Measurements from ENCODE around the gene CCDC200. TPM values are rescaled to one million over a fixed set of nuclear protein-coding genes. Genes with fewer than 3 reads are reported as not detected.
"Not testable (repeated sequence)": the region's sequence is repeated elsewhere in the genome, so short reads cannot be mapped to it uniquely, and the experiment has no call there.

CCDC200 gene
- total RNA-seq = under 1 TPM in 1 of 2 donors, not detected in 1; 0.74 TPM

- not testable (repeated sequence) for H3K36me3 Mint-ChIP-seq (ENCODE audit: insufficient read depth in 2 of 2); ATAC-seq (replicated peaks in 1 of 2); DNase-seq; H3K4me3 Mint-ChIP-seq; H3K4me1 Mint-ChIP-seq (ENCODE audit: low read depth); H3K9me3 Mint-ChIP-seq; H3K27me3 Mint-ChIP-seq (ENCODE audit: low read depth); H3K27ac Mint-ChIP-seq
These were observed at the start of gene CCDC200 for GRCh38 chr17:43228020-43228782. CCDC200 (minus strand) TSS chr17:43228623; CDS start chr17:43228554, 69 bp downstream.

GRCh38 chr17:43272914-43273313 is 44.5 kb upstream of the CCDC200 start:
- not testable (repeated sequence) for H3K4me3 Mint-ChIP-seq; H3K27me3 Mint-ChIP-seq (ENCODE audit: low read depth); H3K27ac Mint-ChIP-seq; H3K36me3 Mint-ChIP-seq (ENCODE audit: insufficient read depth in 2 of 2); H3K4me1 Mint-ChIP-seq (ENCODE audit: low read depth); H3K9me3 Mint-ChIP-seq; DNase-seq
- ATAC-seq (replicated peaks in 1 of 2) = peak; percentile 71 to 79

- H3K4me3 Mint-ChIP-seq = peak overlapping the region; percentile 0 to 10
- H3K9me3 Mint-ChIP-seq; H3K4me1 Mint-ChIP-seq (ENCODE audit: low read depth); H3K36me3 Mint-ChIP-seq (ENCODE audit: insufficient read depth in 2 of 2); H3K27me3 Mint-ChIP-seq (ENCODE audit: low read depth): not testable (repeated sequence)
- H3K27ac Mint-ChIP-seq = peak overlapping the region; percentile 71
- DNase-seq (peak; percentile 35 to 42), ATAC-seq (replicated peaks in 1 of 2) (peak; percentile 45 to 61)
These were observed 44.1 kb upstream of the CCDC200 start for GRCh38 chr17:43272483-43272882.

- ATAC-seq (replicated peaks in 1 of 2) = peak; percentile 73 to 80
- not testable (repeated sequence) for DNase-seq; H3K4me1 Mint-ChIP-seq (ENCODE audit: low read depth); H3K36me3 Mint-ChIP-seq (ENCODE audit: insufficient read depth in 2 of 2); H3K9me3 Mint-ChIP-seq; H3K27me3 Mint-ChIP-seq (ENCODE audit: low read depth); H3K27ac Mint-ChIP-seq; H3K4me3 Mint-ChIP-seq
These were observed 42.4 kb upstream of the CCDC200 start for GRCh38 chr17:43270552-43271504.

- H3K27ac Mint-ChIP-seq; H3K27me3 Mint-ChIP-seq (ENCODE audit: low read depth); ATAC-seq (replicated peaks in 1 of 2); H3K9me3 Mint-ChIP-seq; H3K36me3 Mint-ChIP-seq (ENCODE audit: insufficient read depth in 2 of 2); H3K4me3 Mint-ChIP-seq; H3K4me1 Mint-ChIP-seq (ENCODE audit: low read depth): not testable (repeated sequence)
- DNase-seq = peak; percentile 33 to 50
These were observed 18.0 kb upstream of the CCDC200 start for GRCh38 chr17:43246456-43246855.

- DNase-seq; H3K9me3 Mint-ChIP-seq; H3K27ac Mint-ChIP-seq; H3K4me3 Mint-ChIP-seq; H3K36me3 Mint-ChIP-seq (ENCODE audit: insufficient read depth in 2 of 2); H3K4me1 Mint-ChIP-seq (ENCODE audit: low read depth); H3K27me3 Mint-ChIP-seq (ENCODE audit: low read depth): not testable (repeated sequence)
- peak; percentile 63 to 72 for ATAC-seq (replicated peaks in 1 of 2)
These were observed 12.4 kb upstream of the CCDC200 start for GRCh38 chr17:43240596-43241352.

- H3K36me3 Mint-ChIP-seq (ENCODE audit: insufficient read depth in 2 of 2); H3K4me1 Mint-ChIP-seq (ENCODE audit: low read depth); H3K27me3 Mint-ChIP-seq (ENCODE audit: low read depth); DNase-seq; H3K27ac Mint-ChIP-seq; H3K9me3 Mint-ChIP-seq; H3K4me3 Mint-ChIP-seq: not testable (repeated sequence)
- peak; percentile 63 to 73 for ATAC-seq (replicated peaks in 1 of 2)
These were observed 11.2 kb upstream of the CCDC200 start for GRCh38 chr17:43239597-43239996.

- not testable (repeated sequence) for H3K36me3 Mint-ChIP-seq (ENCODE audit: insufficient read depth in 2 of 2); H3K27ac Mint-ChIP-seq
These were observed 5.5 kb upstream of the CCDC200 start, which contains the start of gene RNU2-1 for GRCh38 chr17:43233877-43234276. RNU2-1 (minus strand) TSS chr17:43233977.

GRCh38 chr17:43233263-43233662 is 4.8 kb upstream of the CCDC200 start:
- H3K4me1 Mint-ChIP-seq (ENCODE audit: low read depth); H3K9me3 Mint-ChIP-seq; H3K27ac Mint-ChIP-seq; H3K4me3 Mint-ChIP-seq; DNase-seq; H3K27me3 Mint-ChIP-seq (ENCODE audit: low read depth); H3K36me3 Mint-ChIP-seq (ENCODE audit: insufficient read depth in 2 of 2): not testable (repeated sequence)
- ATAC-seq (replicated peaks in 1 of 2) = peak in 1 of 2 donors; percentile 51

More at GRCh38 chr17:43233877-43234276, 5.5 kb upstream of the CCDC200 start, which contains the start of gene RNU2-1:
- ATAC-seq (replicated peaks in 1 of 2); H3K9me3 Mint-ChIP-seq; DNase-seq; H3K4me3 Mint-ChIP-seq; H3K4me1 Mint-ChIP-seq (ENCODE audit: low read depth); H3K27me3 Mint-ChIP-seq (ENCODE audit: low read depth): not testable (repeated sequence)

- peak overlapping the region in 1 of 2 donors; percentile 66 for H3K4me3 Mint-ChIP-seq
- H3K4me1 Mint-ChIP-seq (ENCODE audit: low read depth); H3K27ac Mint-ChIP-seq; ATAC-seq (replicated peaks in 1 of 2); H3K36me3 Mint-ChIP-seq (ENCODE audit: insufficient read depth in 2 of 2); H3K27me3 Mint-ChIP-seq (ENCODE audit: low read depth); H3K9me3 Mint-ChIP-seq: not testable (repeated sequence)
- DNase-seq = peak in 1 of 2 donors; percentile 56
These were observed 3.7 kb upstream of the CCDC200 start for GRCh38 chr17:43232021-43232699.

- not testable (repeated sequence) for H3K27ac Mint-ChIP-seq; H3K27me3 Mint-ChIP-seq (ENCODE audit: low read depth); H3K36me3 Mint-ChIP-seq (ENCODE audit: insufficient read depth in 2 of 2); H3K9me3 Mint-ChIP-seq; DNase-seq; H3K4me1 Mint-ChIP-seq (ENCODE audit: low read depth); ATAC-seq (replicated peaks in 1 of 2)
- peak overlapping the region in 1 of 2 donors; percentile 17 for H3K4me3 Mint-ChIP-seq
These were observed 3.0 kb upstream of the CCDC200 start for GRCh38 chr17:43231205-43232020.

- DNase-seq = no peak
- no peak overlapping the region for H3K27ac Mint-ChIP-seq
- H3K36me3 Mint-ChIP-seq (ENCODE audit: insufficient read depth in 2 of 2) = peaks cover 1 to 2% of the 10 kb centered on the region in 2 donors
- H3K9me3 Mint-ChIP-seq = no peaks in the 10 kb centered on the region
- H3K4me1 Mint-ChIP-seq (ENCODE audit: low read depth) = peaks cover 2% of the 10 kb centered on the region
- no peaks in the 10 kb centered on the region for H3K27me3 Mint-ChIP-seq (ENCODE audit: low read depth)
- no peak overlapping the region for H3K4me3 Mint-ChIP-seq
- ATAC-seq (replicated peaks in 1 of 2) = no peak
These were observed 2.0 kb downstream of the CCDC200 start for GRCh38 chr17:43226393-43226792.

Measured in activated T-cell treated with anti-CD3 and anti-CD28 coated beads, Interleukin-2, amount 50 U/mL, for 72 hours (primary cell).